ENCODE results near the gene OR10D3. TPM values are rescaled to one million over a fixed set of nuclear protein-coding genes. Genes with fewer than 3 reads are reported as not detected.

Gene OR10D3
- total and polyA plus RNA-seq, 11 donors = not detected

DNA sequence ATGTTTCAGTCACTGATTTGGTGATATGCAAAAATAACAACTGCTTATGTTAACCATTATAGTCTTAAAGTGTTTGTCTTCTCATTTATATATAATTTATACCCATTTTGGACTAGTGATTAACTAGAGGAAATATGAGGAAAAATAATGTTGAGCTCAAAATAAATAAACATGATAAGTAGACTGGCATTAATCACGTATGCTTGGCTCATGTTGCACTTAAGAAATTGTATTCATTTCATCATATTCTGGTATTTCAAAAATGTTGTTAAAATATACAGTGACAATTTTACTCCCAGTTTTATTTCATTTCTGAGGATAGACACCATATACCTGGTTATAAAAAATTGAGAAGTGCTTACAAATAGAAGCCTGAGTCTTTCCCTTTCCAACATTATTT lies 3.8 kb upstream of the OR10D3 start:
- intact Hi-C loops (cut with DNase I) = no loop called here
- H3K4me3 ChIP-seq = no peak overlapping the region
- H3K4me1 ChIP-seq = no peaks in the 10 kb centered on the region
- ATAC-seq (no peak), DNase-seq (no peak)
- no peak overlapping the region for H3K27ac ChIP-seq
- 47 to 67% (median 57%) methylated on average over 1 of the region's 1 CpG for WGBS, 4 donors
- H3K27me3 ChIP-seq = peaks cover 0 to 4% (median 0%) of the 10 kb centered on the region in 9 donors
- no peaks in the 10 kb centered on the region for H3K36me3 ChIP-seq
- TF ChIP-seq POLR2A (IDR thresholded peaks at IDR 0.05) = no peak
- TF ChIP-seq, protein P1, sequence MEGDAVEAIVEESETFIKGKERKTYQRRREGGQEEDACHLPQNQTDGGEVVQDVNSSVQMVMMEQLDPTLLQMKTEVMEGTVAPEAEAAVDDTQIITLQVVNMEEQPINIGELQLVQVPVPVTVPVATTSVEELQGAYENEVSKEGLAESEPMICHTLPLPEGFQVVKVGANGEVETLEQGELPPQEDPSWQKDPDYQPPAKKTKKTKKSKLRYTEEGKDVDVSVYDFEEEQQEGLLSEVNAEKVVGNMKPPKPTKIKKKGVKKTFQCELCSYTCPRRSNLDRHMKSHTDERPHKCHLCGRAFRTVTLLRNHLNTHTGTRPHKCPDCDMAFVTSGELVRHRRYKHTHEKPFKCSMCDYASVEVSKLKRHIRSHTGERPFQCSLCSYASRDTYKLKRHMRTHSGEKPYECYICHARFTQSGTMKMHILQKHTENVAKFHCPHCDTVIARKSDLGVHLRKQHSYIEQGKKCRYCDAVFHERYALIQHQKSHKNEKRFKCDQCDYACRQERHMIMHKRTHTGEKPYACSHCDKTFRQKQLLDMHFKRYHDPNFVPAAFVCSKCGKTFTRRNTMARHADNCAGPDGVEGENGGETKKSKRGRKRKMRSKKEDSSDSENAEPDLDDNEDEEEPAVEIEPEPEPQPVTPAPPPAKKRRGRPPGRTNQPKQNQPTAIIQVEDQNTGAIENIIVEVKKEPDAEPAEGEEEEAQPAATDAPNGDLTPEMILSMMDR (IDR thresholded peaks at IDR 0.05) = no peak
- no peaks in the 10 kb centered on the region for H3K9me3 ChIP-seq

DNA sequence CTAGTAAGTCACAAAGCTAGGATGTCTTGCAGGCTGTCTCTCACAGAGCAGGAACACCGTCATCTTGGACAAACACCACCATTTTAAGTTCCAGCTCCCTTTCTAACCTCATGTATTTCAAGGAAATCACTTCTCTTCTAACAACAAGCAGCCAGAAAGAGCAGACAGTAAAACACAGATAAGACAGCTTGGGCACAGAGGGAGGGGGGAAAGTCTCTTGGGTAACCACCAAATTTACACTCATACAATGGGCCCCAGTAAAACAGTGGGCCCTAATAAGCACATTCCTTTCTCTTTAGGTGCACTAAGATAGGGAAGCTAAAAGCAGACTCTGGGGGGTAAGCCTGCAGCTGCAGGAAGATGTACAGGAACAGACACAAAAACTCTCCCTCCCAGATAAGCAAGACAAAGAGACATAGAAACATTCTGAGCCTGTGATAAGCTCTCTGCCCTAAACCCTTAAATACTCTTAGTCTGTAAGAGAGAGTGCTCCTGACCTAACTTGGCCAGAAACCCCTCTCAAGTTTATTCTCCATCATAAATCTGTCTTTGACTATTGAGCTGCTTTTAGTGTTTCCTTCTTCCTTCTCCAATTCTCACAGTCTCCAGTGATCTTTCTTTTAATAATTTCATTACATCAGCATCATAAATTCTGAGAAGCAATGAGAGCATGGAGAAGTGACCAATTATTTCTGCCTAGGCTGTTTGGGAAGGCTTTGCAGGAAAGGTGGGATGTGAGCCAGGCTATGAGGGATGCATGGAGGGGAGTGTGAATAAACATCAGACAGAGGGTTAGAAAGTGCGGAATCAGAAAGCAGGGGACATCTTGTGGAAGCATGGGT lies 7.4 kb downstream of the OR10D3 start:
- no peaks in the 10 kb centered on the region for H3K36me3 ChIP-seq
- intact Hi-C loops (cut with DNase I) = loop anchor here in 3 of 10 donors (10.0 kb wide), 1 partner anchor 116 kb away; no protein-coding TSS in a partner anchor
- DNase-seq (no peak), ATAC-seq (no peak)
- H3K4me1 ChIP-seq = peaks cover 0 to 9% (median 0%) of the 10 kb centered on the region in 12 donors
- TF ChIP-seq POLR2A (IDR thresholded peaks at IDR 0.05) = no peak
- TF ChIP-seq, protein P1 (IDR thresholded peaks at IDR 0.05) = no peak
- WGBS, 4 donors = 54 to 68% (median 59%) methylated on average over 2 of the region's 2 CpGs
- no peak overlapping the region for H3K4me3 ChIP-seq
- H3K27me3 ChIP-seq = peaks cover 0 to 6% (median 0%) of the 10 kb centered on the region in 9 donors
- no peak overlapping the region for H3K27ac ChIP-seq
- H3K9me3 ChIP-seq = no peaks in the 10 kb centered on the region

- no peak for ATAC-seq
- TF ChIP-seq, protein P1 (IDR thresholded peaks at IDR 0.05) = no peak
- no peak for TF ChIP-seq POLR2A (IDR thresholded peaks at IDR 0.05)
- 70 to 80% (median 78%) methylated on average over 6 of the region's 6 CpGs for WGBS, 4 donors
- peaks cover 0 to 6% (median 0%) of the 10 kb centered on the region in 9 donors for H3K27me3 ChIP-seq
- no peak overlapping the region for H3K4me3 ChIP-seq
- no peak overlapping the region for H3K27ac ChIP-seq
- no peaks in the 10 kb centered on the region for H3K36me3 ChIP-seq
- no peaks in the 10 kb centered on the region for H3K9me3 ChIP-seq
- H3K4me1 ChIP-seq = peaks cover 0 to 9% (median 0%) of the 10 kb centered on the region in 12 donors
- intact Hi-C loops (cut with DNase I) = loop anchor here in 3 of 10 donors (10.0 kb wide), 1 partner anchor 119 kb away; no protein-coding TSS in a partner anchor
- DNase-seq = no peak
Measured at GRCh38 chr11:124193221-124194010, 10.3 kb downstream of the OR10D3 start.

Data from heart left ventricle (tissue), 16 donors.